Activated CD4-positive, alpha-beta T cell treated with anti-CD3 and anti-CD28 coated beads, Interleukin-2, amount 10 ng/mL, durations not matched to agents 7 days and 5 days (primary cell): ENCODE measurements around the gene PDE7B. TPM values are rescaled to one million over a fixed set of nuclear protein-coding genes. Genes with fewer than 3 reads are reported as not detected.

Source experiments
- CTCF ChIA-PET: fragments of 350-600 bp; sonication (Branson Sonifier 250); formaldehyde crosslinking; loops from one replicate; lab custom pipeline; 2021; ENCODE audit warnings: antibody characterized with exemption; lab: Charles Lee
- POLR2A ChIA-PET: fragments of 350-600 bp; sonication (Branson Sonifier 250); formaldehyde crosslinking; loops from one replicate; lab custom pipeline; 2021; ENCODE audit warnings: antibody characterized with exemption; lab: Charles Lee
- DNase-seq: peaks from one replicate; pipeline ENCODE4 v3.0.0-alpha.2; 2020
- H3K27ac Mint-ChIP-seq: one replicate; pipeline ENCODE4 v1.8.0; 2021; ENCODE audit warnings: mild to moderate bottlenecking, moderate library complexity, mixed read lengths
- H3K27me3 Mint-ChIP-seq: one replicate; pipeline ENCODE4 v1.8.0; 2021; ENCODE audit warnings: mixed read lengths
- H3K36me3 Mint-ChIP-seq: one replicate; pipeline ENCODE4 v1.8.0; 2021; ENCODE audit warnings: low read depth, mixed read lengths
- H3K4me1 Mint-ChIP-seq: one replicate; pipeline ENCODE4 v1.8.0; 2021; ENCODE audit warnings: mixed read lengths
- H3K4me3 Mint-ChIP-seq: one replicate; pipeline ENCODE4 v1.8.0; 2021; ENCODE audit warnings: mild to moderate bottlenecking, moderate library complexity, mixed read lengths
- H3K9me3 Mint-ChIP-seq: one replicate; pipeline ENCODE4 v1.8.0; 2021; ENCODE audit warnings: mixed read lengths
- total RNA-seq, 2 experiments: library from RNA; stranded (reverse); gene quantifications; one replicate each; pipeline ENCODE4 v1.2.3, GENCODE V29; 2021

Gene PDE7B
- total RNA-seq, 2 experiments from 2014 or later: 0.57 to 1.2 TPM

DNA sequence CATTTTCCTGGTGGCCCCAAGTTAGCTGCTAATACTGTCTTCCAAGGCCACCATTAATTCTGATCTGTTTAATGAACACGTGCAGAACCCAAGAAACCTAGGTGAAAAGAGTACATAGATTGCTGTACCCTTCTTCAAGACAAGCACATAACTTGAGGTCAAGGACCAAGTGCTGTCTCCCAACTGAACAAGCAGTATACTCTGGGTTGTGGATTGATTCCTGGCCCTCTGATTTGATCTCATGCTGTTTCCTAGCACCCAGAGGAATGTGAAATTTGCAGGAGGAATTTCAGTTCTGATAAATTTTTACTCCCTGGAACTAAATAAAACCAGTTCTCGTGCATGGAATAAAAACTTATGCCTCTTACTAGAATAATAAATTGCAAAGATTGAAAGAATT is 323.0 kb downstream of the PDE7B start:
- no peaks in the 10 kb centered on the region for H3K36me3 Mint-ChIP-seq
- H3K27ac Mint-ChIP-seq: no peak overlapping the region
- H3K9me3 Mint-ChIP-seq: no peaks in the 10 kb centered on the region
- POLR2A ChIA-PET: no interaction called here
- peaks cover 10% of the 10 kb centered on the region for H3K4me1 Mint-ChIP-seq
- no peaks in the 10 kb centered on the region for H3K27me3 Mint-ChIP-seq
- no peak overlapping the region for H3K4me3 Mint-ChIP-seq
- no peak for DNase-seq
- CTCF ChIA-PET: no interaction called here

DNA sequence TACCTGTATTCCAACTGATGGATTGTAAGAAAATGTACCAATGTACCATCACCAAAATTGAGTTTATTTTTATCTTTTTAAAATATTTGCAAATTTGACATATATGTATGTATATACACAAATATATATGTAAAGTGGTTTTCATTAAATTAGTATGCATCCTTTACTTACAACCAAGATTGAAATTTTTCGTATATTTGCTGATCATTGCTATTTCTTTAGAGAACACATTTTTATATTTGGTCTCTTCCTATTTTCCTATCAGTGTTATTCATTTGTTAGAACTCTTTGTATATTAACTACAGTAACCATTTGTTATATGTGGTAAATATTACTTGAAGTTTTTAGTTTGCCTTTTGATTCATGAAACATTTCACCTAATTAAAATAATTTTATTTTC is 324.4 kb downstream of the PDE7B start:
- H3K4me1 Mint-ChIP-seq: peaks cover 10% of the 10 kb centered on the region
- no peaks in the 10 kb centered on the region for H3K9me3 Mint-ChIP-seq
- no peaks in the 10 kb centered on the region for H3K27me3 Mint-ChIP-seq
- no peak overlapping the region for H3K27ac Mint-ChIP-seq
- no peaks in the 10 kb centered on the region for H3K36me3 Mint-ChIP-seq
- DNase-seq: no peak
- no peak overlapping the region for H3K4me3 Mint-ChIP-seq
- ChIA-PET POLR2A (no interaction called here), CTCF (no interaction called here)

DNA sequence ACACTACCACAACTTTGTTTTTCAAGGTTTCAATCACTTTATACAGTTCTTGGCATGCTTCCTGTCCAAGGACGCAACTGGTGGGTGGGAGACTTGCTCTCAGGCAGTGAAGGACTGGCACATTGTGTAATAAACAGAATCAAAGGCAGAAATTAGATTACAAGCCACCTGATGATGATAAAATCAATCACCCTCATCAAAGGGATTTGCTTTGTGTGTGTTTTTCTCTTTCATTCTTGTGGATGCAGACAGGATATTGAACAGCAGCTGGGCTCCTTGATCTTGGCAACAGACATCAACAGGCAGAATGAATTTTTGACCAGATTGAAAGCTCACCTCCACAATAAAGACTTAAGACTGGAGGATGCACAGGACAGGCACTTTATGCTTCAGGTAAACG is 327.2 kb downstream of the PDE7B start:
- CTCF ChIA-PET: interaction anchor here (1.5 kb wide), 1 partner anchor 23 kb away, joined by 6 read pairs; no protein-coding TSS in a partner anchor
- Mint-ChIP-seq H3K36me3 (no peaks in the 10 kb centered on the region), H3K9me3 (no peaks in the 10 kb centered on the region), H3K4me3 (no peak overlapping the region), H3K4me1 (peaks cover 6% of the 10 kb centered on the region), H3K27me3 (no peaks in the 10 kb centered on the region), H3K27ac (no peak overlapping the region)
- POLR2A ChIA-PET: no interaction called here
- no peak for DNase-seq

DNA sequence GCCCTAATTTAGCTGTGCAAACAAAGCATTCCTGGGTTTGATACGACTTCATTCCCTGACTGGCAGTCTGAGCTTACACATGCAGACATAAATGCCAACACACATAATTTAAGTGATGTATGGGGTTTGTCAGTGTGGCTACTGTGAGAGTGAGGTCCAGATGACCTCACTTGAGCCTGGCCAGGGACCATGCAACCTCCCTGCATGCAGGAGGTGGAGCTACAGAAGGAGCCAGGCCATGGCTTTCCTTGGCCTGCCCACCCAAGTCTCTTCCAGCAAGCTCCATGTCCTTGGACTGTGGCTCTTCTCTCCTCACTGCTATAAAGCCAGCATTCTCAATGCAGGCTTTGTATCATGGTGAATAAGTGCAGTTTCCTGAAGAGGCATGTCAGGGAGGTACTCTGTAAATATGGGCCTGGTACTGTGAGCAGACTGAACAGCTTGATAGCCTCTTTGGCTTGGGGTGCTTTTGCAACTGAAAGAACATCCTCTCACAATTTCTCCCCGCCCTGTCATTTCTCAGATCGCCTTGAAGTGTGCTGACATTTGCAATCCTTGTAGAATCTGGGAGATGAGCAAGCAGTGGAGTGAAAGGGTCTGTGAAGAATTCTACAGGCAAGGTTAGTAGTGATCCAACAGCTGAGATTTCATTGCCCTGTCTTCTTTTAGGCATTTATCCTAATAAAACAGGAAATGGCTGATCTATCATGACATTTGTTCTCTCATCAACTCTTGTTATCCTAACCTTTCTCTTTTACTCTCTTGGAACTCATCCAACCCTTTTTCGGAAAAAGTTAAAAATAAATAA is 329.4 kb downstream of the PDE7B start:
- H3K4me3 Mint-ChIP-seq: no peak overlapping the region
- no peak overlapping the region for H3K27ac Mint-ChIP-seq
- no peaks in the 10 kb centered on the region for H3K36me3 Mint-ChIP-seq
- ChIA-PET POLR2A (no interaction called here), CTCF (no interaction called here)
- no peaks in the 10 kb centered on the region for H3K27me3 Mint-ChIP-seq
- H3K9me3 Mint-ChIP-seq: no peaks in the 10 kb centered on the region
- DNase-seq: no peak
- peaks cover 3% of the 10 kb centered on the region for H3K4me1 Mint-ChIP-seq

DNA sequence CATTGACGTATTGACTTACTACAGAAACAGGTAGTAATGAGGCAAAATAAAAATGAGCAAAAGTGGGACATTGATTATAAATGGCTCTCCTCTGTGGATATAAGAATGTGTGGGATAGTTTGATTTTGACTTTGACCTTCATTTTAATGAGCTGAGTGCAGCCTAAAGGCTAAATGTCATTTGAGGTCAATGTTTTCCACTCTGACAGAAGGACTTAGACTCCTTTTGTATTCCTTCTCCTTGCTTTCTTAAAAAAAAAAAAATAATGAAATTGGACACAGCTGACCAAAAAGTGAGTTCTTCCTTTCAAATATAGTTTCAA is 330.0 kb downstream of the PDE7B start:
- POLR2A ChIA-PET: no interaction called here
- no peak overlapping the region for H3K27ac Mint-ChIP-seq
- CTCF ChIA-PET: no interaction called here

GRCh38 chr6:136181861-136182260 is 330.4 kb downstream of the PDE7B start:
- Mint-ChIP-seq H3K4me3 (no peak overlapping the region), H3K27me3 (no peaks in the 10 kb centered on the region), H3K27ac (no peak overlapping the region), H3K9me3 (no peaks in the 10 kb centered on the region), H3K36me3 (no peaks in the 10 kb centered on the region), H3K4me1 (peaks cover 3% of the 10 kb centered on the region)
- no peak for DNase-seq
- ChIA-PET POLR2A (no interaction called here), CTCF (no interaction called here)

More for the DNA sequence above, 330.0 kb downstream of the PDE7B start:
- peaks cover 3% of the 10 kb centered on the region for H3K4me1 Mint-ChIP-seq
- DNase-seq: no peak
- H3K4me3 Mint-ChIP-seq: no peak overlapping the region
- no peaks in the 10 kb centered on the region for H3K27me3 Mint-ChIP-seq
- H3K36me3 Mint-ChIP-seq: no peaks in the 10 kb centered on the region
- H3K9me3 Mint-ChIP-seq: no peaks in the 10 kb centered on the region

DNA sequence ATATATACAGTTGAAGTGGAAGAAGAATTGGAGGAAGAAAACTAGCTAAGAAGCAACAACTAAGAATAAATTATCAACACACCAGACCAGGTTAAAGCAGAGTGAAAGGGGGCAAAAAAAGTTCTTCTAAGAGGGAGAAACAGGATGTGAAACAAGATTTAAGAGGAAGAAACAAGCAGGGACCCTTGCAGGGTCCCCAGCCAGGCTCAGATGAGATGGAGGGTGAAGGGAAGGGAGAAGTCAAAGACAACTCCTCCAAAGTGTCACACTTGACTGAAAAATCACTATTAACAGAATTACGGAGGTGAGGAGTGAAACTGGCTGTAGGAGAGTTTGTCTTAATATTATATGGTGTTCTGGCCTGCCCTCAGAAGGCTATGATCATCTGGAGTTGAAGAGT is 333.2 kb downstream of the PDE7B start:
- H3K4me1 Mint-ChIP-seq: no peaks in the 10 kb centered on the region
- no peak overlapping the region for H3K4me3 Mint-ChIP-seq
- H3K9me3 Mint-ChIP-seq: no peaks in the 10 kb centered on the region
- POLR2A ChIA-PET: no interaction called here
- H3K36me3 Mint-ChIP-seq: no peaks in the 10 kb centered on the region
- no peak for DNase-seq
- no peaks in the 10 kb centered on the region for H3K27me3 Mint-ChIP-seq
- H3K27ac Mint-ChIP-seq: no peak overlapping the region
- CTCF ChIA-PET: interaction anchor here (1.1 kb wide), 1 partner anchor 551 kb away, joined by 3 read pairs; no protein-coding TSS in a partner anchor

GRCh38 chr6:136186363-136186762 is 334.9 kb downstream of the PDE7B start:
- H3K27ac Mint-ChIP-seq: no peak overlapping the region
- POLR2A ChIA-PET: interaction anchor here (0.6 kb wide), 1 partner anchor 178 kb away, joined by 3 read pairs; no protein-coding TSS in a partner anchor

DNA sequence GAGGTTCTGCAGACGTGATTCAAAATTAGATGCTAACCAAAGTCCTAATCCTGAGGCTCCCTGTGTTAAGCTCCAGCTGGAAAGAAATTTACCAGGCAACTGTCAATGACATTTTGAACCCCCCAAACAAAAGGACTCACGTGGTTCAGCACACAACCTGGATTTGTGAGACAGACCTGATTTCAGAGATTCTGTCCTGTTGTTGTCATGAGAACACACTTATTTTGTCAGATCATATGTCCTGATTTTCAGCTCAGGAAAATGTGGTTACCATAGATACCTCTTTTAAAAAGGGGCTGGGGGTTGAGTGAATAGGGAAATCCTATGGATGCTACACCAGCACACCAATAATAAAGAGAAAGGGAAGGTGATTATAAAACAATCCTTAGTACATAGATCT is 337.0 kb downstream of the PDE7B start:
- Mint-ChIP-seq H3K27me3 (no peaks in the 10 kb centered on the region), H3K9me3 (no peaks in the 10 kb centered on the region), H3K27ac (no peak overlapping the region), H3K4me3 (no peak overlapping the region), H3K36me3 (no peaks in the 10 kb centered on the region), H3K4me1 (no peaks in the 10 kb centered on the region)
- CTCF ChIA-PET: no interaction called here
- DNase-seq: no peak
- POLR2A ChIA-PET: no interaction called here

More at GRCh38 chr6:136186363-136186762, 334.9 kb downstream of the PDE7B start:
- H3K4me1 Mint-ChIP-seq: no peaks in the 10 kb centered on the region
- no peak overlapping the region for H3K4me3 Mint-ChIP-seq
- no peaks in the 10 kb centered on the region for H3K36me3 Mint-ChIP-seq
- no peaks in the 10 kb centered on the region for H3K9me3 Mint-ChIP-seq
- DNase-seq: no peak
- H3K27me3 Mint-ChIP-seq: no peaks in the 10 kb centered on the region
- CTCF ChIA-PET: interaction anchor here (1.1 kb wide), 1 partner anchor 68 kb away, joined by 3 read pairs; no protein-coding TSS in a partner anchor

- POLR2A ChIA-PET: no interaction called here
- Mint-ChIP-seq H3K27ac (no peak overlapping the region), H3K4me1 (no peaks in the 10 kb centered on the region), H3K36me3 (no peaks in the 10 kb centered on the region), H3K4me3 (no peak overlapping the region), H3K9me3 (no peaks in the 10 kb centered on the region), H3K27me3 (no peaks in the 10 kb centered on the region)
- CTCF ChIA-PET: no interaction called here
- no peak for DNase-seq
These were observed 337.6 kb downstream of the PDE7B start for GRCh38 chr6:136189104-136189503.

DNA sequence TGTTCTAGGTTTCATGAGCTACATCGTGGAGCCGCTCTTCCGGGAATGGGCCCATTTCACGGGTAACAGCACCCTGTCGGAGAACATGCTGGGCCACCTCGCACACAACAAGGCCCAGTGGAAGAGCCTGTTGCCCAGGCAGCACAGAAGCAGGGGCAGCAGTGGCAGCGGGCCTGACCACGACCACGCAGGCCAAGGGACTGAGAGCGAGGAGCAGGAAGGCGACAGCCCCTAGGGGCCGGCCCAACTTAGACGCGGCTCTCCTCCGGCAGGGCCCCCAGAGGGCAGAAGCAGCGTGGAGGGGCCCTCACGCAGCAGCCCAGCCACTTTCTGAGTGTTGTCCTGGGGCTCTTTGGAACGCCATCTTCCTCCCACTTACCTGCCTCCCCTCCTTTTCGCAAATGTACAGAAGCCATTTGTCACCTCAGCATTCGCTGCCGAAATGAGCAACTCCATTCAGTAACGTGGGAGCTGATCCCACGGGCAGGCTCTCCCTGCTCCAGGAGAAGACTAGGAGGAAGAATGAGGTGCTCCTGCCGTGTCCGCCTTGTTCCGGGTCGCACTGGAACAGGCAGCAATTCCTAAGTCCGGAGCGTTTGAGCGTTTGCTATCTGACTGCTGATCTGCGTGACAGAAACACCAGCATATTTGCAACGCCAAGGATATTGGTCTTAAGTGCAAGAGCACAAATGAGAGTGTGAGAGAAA is 340.3 kb downstream of the PDE7B start:
- no peak for DNase-seq
- no peak overlapping the region for H3K27ac Mint-ChIP-seq
- no peak overlapping the region for H3K4me3 Mint-ChIP-seq
- no peaks in the 10 kb centered on the region for H3K27me3 Mint-ChIP-seq
- no peaks in the 10 kb centered on the region for H3K36me3 Mint-ChIP-seq
- H3K4me1 Mint-ChIP-seq: no peaks in the 10 kb centered on the region
- ChIA-PET POLR2A (no interaction called here), CTCF (no interaction called here)
- no peaks in the 10 kb centered on the region for H3K9me3 Mint-ChIP-seq

GRCh38 chr6:136192902-136193301 is 341.4 kb downstream of the PDE7B start:
- no peak overlapping the region for H3K27ac Mint-ChIP-seq
- no peaks in the 10 kb centered on the region for H3K27me3 Mint-ChIP-seq
- no peaks in the 10 kb centered on the region for H3K36me3 Mint-ChIP-seq
- no peak overlapping the region for H3K4me3 Mint-ChIP-seq
- H3K4me1 Mint-ChIP-seq: no peaks in the 10 kb centered on the region
- ChIA-PET POLR2A (no interaction called here), CTCF (no interaction called here)
- no peak for DNase-seq
- no peaks in the 10 kb centered on the region for H3K9me3 Mint-ChIP-seq

- no peak for DNase-seq
- no peaks in the 10 kb centered on the region for H3K9me3 Mint-ChIP-seq
- H3K27ac Mint-ChIP-seq: no peak overlapping the region
- ChIA-PET POLR2A (no interaction called here), CTCF (interaction anchor here (2.9 kb wide), 1 partner anchor 23 kb away, joined by 6 read pairs; no protein-coding TSS in a partner anchor)
- no peaks in the 10 kb centered on the region for H3K36me3 Mint-ChIP-seq
- H3K4me3 Mint-ChIP-seq: no peak overlapping the region
- H3K4me1 Mint-ChIP-seq: no peaks in the 10 kb centered on the region
- H3K27me3 Mint-ChIP-seq: peaks cover 2% of the 10 kb centered on the region
These were observed 350.2 kb downstream of the PDE7B start for GRCh38 chr6:136201732-136202131.
